ENCODE results near the gene UBE2J1. TPM values are rescaled to one million over a fixed set of nuclear protein-coding genes. Genes with fewer than 3 reads are reported as not detected.

The UBE2J1 gene
- total RNA-seq, 3 donors from 2014 or later = 40.0 to 50.2 (median 42.2) TPM

DNA sequence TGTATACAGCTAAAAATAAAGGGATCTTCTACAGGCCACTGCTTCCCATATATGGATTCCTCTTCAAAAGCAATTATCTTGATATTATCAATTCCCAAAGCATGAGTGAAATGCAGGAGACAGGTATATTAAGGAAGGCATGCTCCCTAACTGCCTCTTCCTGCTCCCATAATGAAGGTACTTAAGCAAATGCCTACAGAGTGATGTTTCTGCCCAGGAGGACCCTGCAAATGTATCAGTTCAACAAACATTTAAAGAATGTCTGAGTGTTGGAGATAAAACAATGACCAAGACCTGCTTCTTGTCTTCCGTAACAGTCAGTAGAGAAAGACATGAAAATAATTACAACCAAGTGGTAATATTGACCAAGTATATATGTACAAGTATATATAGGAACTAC, 4.2 kb downstream of the UBE2J1 start:
- DNase-seq (no peak), ATAC-seq (no peak)
- H3K9me3 ChIP-seq = no peaks in the 10 kb centered on the region
- TF ChIP-seq, protein P1, sequence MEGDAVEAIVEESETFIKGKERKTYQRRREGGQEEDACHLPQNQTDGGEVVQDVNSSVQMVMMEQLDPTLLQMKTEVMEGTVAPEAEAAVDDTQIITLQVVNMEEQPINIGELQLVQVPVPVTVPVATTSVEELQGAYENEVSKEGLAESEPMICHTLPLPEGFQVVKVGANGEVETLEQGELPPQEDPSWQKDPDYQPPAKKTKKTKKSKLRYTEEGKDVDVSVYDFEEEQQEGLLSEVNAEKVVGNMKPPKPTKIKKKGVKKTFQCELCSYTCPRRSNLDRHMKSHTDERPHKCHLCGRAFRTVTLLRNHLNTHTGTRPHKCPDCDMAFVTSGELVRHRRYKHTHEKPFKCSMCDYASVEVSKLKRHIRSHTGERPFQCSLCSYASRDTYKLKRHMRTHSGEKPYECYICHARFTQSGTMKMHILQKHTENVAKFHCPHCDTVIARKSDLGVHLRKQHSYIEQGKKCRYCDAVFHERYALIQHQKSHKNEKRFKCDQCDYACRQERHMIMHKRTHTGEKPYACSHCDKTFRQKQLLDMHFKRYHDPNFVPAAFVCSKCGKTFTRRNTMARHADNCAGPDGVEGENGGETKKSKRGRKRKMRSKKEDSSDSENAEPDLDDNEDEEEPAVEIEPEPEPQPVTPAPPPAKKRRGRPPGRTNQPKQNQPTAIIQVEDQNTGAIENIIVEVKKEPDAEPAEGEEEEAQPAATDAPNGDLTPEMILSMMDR (IDR thresholded peaks at IDR 0.05) = no peak
- H3K4me3 ChIP-seq = no peak overlapping the region
- no peaks in the 10 kb centered on the region for H3K36me3 ChIP-seq (ENCODE audit: low read depth)
- intact Hi-C loops (cut with DNase I, micrococcal nuclease) = no loop called here
- peaks cover 8% of the 10 kb centered on the region for H3K4me1 ChIP-seq (ENCODE audit: low read depth)

DNA sequence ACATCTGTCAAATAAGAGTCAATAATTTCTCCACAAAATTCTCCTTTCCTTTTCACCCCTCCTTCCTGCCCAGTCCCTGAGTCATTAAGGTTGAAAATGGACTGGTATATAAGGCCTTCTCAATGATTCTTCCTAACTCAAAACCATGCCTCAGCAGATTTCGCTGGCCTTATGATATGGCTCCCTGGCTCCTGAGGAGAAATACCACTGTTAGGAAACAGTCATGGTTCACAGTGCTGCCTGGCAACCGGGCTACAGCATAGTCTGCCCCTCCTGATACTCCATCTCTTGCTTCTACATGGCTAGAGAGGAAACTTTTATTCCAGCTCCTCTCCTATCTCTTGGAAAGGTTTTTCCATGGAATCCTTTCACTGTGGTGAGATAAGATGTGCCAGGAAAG, 4.7 kb downstream of the UBE2J1 start:
- DNase-seq (no peak), ATAC-seq (no peak)
- H3K4me1 ChIP-seq (ENCODE audit: low read depth) = peaks cover 8% of the 10 kb centered on the region
- intact Hi-C loops (cut with DNase I, micrococcal nuclease) = no loop called here
- no peak overlapping the region for H3K4me3 ChIP-seq
- H3K36me3 ChIP-seq (ENCODE audit: low read depth) = no peaks in the 10 kb centered on the region
- no peaks in the 10 kb centered on the region for H3K9me3 ChIP-seq
- TF ChIP-seq, protein P1 (IDR thresholded peaks at IDR 0.05) = no peak

DNA sequence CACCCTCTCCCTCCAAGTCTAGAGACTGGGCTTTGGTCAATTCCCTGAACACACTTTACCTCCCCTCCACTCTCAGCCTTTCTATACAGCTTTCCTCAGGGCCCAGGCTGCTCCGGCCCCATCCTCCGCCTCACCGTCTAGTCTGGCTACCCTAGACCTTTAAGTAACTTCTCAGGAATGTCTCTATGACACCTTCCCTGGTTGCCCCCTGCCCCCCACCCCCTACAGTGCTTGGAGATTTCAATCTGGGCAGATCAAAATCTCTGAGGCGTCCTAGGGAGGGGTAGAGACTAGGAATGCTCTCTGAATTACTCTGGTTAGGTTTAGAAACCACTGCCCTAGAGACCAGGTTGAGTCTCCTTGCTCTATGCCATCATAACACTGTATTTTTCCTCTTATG, 6.1 kb downstream of the UBE2J1 start:
- H3K4me1 ChIP-seq (ENCODE audit: low read depth) = peaks cover 8% of the 10 kb centered on the region
- TF ChIP-seq, protein P1 (IDR thresholded peaks at IDR 0.05) = no peak
- ATAC-seq (no peak), DNase-seq (no peak)
- H3K4me3 ChIP-seq = no peak overlapping the region
- intact Hi-C loops (cut with DNase I, micrococcal nuclease) = no loop called here
- no peaks in the 10 kb centered on the region for H3K9me3 ChIP-seq
- H3K36me3 ChIP-seq (ENCODE audit: low read depth) = no peaks in the 10 kb centered on the region

DNA sequence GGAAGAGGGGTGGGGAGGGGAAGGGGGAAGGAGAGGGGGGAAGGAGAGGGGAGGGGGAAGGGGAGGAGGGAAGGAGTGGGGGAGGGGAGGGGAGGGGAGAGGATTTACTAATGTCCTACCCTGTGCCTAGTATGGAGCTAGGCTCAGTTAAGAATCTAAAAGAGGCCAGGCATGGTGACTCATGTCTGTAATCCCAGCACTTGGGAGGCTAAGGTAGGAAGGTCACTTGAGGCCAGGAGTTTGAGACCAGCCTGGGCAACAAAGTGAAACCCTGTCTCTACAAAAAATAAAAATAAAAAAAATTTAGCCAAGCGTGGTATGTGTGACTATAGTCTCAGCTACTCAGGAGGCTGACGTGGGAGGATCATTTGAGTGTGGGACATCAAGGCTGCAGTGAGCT, 13.0 kb downstream of the UBE2J1 start:
- Histone ChIP-seq H3K9me3 (no peaks in the 10 kb centered on the region), H3K4me3 (no peak overlapping the region), H3K36me3 (ENCODE audit: low read depth) (peaks cover 7% of the 10 kb centered on the region), H3K4me1 (ENCODE audit: low read depth) (no peaks in the 10 kb centered on the region)
- TF ChIP-seq, protein P1 (IDR thresholded peaks at IDR 0.05) = no peak
- intact Hi-C loops (cut with DNase I, micrococcal nuclease) = no loop called here
- ATAC-seq (no peak), DNase-seq (no peak)

DNA sequence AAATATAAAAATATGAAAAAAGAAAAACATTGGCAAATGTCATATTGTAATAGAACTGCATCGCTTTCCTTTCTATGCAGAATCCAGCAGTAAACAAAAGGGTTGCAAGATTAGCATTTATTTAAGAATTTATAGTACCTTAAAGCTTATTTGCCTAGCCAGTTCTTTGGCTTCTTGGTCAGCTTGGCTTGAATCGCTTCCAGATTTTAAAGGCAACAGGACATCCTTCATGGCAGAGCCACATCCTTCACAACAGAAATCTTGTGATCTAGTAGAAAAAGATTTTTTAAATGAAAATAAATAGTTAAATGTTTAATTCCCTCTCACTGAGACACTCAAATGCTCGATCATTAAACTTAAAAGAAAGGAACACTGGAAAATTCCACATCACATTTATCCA, 17.4 kb downstream of the UBE2J1 start:
- intact Hi-C loops (cut with DNase I, micrococcal nuclease) = no loop called here
- no peak for DNase-seq

More for the DNA sequence above, 17.4 kb downstream of the UBE2J1 start:
- peaks cover 7% of the 10 kb centered on the region for H3K36me3 ChIP-seq (ENCODE audit: low read depth)
- H3K4me1 ChIP-seq (ENCODE audit: low read depth) = no peaks in the 10 kb centered on the region
- H3K9me3 ChIP-seq = no peaks in the 10 kb centered on the region
- ATAC-seq = no peak
- TF ChIP-seq, protein P1 (IDR thresholded peaks at IDR 0.05) = no peak
- H3K4me3 ChIP-seq = no peak overlapping the region
